ENCODE data around the gene XYLB.
A peak's percentile ranks its signal among the peaks of the same experiment; 100 is the strongest.
"Not testable (repeated sequence)": the region's sequence is repeated elsewhere in the genome, so short reads cannot be mapped to it uniquely, and the experiment has no call there.

XYLB gene

GRCh38 chr3:38346587-38347410 lies at the start of gene XYLB:
XYLB (plus strand) TSS chr3:38346785; CDS start chr3:38346869, 84 bp downstream.
- peak; percentile 44 for DNase-seq (ENCODE audit: low read depth)

GRCh38 chr3:38297053-38297452 lies 49.5 kb upstream of the XYLB start:
- not testable (repeated sequence) for DNase-seq (ENCODE audit: low read depth)

DNA sequence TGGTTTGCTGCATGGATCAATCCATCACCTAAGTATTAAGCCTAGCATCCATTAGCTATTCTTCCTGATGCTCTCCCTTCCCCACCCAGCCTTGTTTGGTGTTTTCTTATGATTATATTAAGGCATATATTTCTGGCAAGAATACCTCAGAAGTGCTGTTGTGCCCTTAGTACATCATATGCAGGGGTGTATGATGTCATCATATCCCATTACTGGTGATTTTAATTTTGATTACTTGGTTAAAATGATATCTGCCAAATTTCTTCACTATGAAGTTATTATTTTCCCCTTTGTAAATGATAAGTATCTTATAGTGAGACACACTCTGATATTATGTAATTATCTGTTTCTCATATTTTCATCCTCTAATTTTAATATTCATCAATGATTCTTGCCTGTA lies 49.0 kb upstream of the XYLB start:
- no peak for DNase-seq (ENCODE audit: low read depth)

DNA sequence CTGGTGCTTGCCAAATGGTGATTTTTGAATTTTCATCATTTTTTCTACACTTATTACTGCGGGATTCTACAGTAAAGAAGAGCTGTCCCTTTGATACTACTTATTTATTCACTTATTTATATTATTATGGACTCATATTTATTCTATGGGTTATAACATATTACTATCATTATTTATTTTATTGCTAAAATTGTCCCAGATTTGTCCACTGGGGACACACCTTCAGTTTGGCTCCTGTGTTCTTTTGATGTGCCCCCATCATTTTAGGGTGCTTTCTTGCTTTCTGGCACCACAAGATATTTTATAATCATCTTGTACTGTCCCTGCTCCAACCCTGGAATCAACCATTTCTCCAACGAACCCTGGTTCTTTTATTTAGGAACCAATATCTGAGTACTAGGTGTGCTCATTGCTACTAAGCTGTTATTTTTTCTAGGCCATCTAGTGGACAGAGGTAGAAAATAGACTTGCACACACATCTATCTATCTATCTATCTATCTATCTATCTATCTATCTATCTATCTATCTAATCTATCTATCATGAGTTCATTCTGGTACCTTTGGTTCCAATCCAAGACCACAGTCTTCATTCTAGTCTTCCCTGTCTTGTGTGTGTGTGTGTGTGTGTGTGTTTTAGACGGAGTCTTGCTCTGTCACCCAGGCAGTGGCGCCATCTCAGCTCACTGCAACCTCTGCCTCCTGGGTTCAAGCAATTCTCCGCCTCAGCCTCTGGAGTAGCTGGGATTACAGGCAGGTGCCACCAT lies 48.5 kb upstream of the XYLB start:
- DNase-seq (ENCODE audit: low read depth): no peak

DNA sequence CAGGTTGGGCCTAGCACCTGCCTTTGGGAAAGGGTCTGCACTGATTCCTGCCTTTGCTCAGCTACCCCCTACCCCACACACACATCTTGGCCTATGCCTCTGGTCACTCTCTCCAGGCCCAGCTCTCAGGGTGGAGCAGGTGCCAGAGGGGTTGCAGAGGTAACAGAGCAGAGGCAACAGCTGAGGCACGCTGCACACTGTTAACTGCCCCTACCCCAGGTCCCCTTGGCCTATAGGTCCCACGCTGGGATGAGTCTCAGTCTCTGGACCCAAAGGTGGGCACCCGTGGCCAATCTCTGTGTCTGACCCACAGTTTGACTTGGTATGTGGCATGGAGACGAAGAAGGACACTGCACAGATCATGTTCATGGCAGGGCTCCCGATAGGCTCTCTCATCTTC lies 39.6 kb upstream of the XYLB start:
- DNase-seq (ENCODE audit: low read depth): no peak

DNA sequence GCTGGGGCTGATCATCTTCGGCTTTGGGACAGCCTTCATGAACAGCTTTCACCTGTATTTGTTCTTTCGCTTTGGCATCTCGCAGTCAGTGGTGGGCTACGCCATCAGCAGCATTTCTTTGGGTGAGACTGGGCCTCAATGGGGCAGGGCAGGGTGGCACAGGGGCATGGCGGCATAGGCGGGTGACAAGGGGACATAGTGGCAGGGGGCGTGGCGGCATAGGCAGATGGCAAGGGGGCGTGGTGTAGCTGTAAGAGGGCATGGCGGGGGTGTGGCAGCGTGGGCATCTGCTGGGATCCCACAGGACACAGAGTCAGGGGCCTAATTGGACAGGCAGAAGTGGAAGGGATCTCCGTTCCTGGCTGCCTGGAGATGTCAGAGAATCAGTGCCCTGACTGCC lies 39.0 kb upstream of the XYLB start:
- no peak for DNase-seq (ENCODE audit: low read depth)

- no peak for DNase-seq (ENCODE audit: low read depth)
Measured at GRCh38 chr3:38308456-38308855, 38.1 kb upstream of the XYLB start.

- no peak for DNase-seq (ENCODE audit: low read depth)
Measured at GRCh38 chr3:38311476-38311875, 35.1 kb upstream of the XYLB start.

GRCh38 chr3:38311941-38312340 lies 34.6 kb upstream of the XYLB start:
- no peak for DNase-seq (ENCODE audit: low read depth)

GRCh38 chr3:38312356-38312755 lies 34.2 kb upstream of the XYLB start:
- DNase-seq (ENCODE audit: low read depth): no peak

DNA sequence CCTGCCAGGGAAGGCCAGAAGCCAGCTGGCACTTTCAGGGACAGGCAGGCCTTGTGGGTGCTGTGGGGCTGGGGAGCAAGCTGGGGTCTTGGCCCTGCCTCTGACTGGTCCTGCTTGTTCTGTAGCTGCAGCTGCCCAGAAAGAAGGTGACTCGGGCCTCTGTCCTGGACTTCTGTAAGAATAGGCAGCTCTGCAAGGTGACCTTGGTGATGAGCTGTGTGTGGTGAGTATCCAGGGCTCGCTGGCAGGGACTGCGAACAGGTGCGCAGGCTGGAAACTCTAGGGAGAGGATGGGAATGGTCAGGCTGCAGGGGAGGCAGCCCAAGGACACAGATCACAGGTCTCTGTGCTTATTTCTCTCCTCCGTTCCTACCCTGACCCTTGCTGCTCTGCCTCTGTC lies 33.3 kb upstream of the XYLB start:
- DNase-seq (ENCODE audit: low read depth): no peak

DNA sequence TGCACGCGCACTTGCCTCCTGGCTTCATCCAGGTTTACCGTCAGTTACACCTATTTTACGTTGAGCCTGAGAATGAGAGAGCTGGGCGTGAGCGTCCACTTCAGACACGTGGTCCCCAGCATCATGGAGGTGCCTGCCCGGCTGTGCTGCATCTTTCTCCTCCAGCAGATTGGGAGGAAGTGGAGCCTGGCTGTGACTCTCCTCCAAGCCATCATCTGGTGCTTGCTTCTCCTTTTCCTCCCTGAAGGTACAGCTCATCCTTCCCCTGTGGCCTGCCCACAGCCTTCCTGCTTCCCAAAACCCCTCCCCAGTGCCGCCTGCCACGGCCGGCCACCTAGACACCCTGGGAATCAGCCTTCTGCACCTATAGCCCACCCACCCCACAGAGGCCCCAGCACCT lies 32.9 kb upstream of the XYLB start:
- DNase-seq (ENCODE audit: low read depth): no peak

GRCh38 chr3:38314112-38314763 lies 32.3 kb upstream of the XYLB start:
- no peak for DNase-seq (ENCODE audit: low read depth)

- no peak for DNase-seq (ENCODE audit: low read depth)
Measured at GRCh38 chr3:38314764-38315487, 31.7 kb upstream of the XYLB start.

DNA sequence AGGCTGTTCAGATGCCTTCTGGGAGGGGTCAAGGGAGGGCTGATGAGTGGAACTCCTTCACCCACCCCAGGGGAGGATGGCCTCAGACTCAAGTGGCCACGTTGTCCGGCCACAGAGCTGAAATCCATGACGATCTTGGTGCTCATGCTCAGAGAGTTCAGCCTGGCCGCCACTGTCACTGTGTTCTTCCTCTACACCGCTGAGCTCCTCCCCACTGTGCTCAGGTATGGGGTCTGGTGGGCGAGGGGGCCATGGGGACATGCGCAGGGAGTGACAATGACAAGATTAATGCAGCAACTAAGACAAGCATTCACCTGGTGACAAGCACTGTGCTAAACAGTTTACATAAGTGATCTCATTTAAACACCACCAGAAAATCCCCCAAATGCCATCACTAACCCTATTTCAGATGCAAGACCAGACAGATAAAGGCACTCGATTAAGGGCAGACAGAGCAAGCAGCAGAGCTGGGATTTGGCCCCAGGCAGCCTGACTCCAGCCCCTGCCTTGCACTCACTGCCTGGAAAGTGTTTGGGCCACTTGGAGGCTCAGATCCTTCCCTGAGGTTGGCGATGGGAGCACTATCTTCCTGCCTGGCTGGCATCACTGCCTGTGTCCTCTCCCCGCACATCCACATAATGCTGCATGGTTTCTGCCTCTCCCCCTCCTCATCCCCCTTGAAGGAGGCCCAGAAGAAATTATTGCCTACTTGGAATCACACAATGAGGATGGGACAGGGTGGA lies 30.9 kb upstream of the XYLB start:
- no peak for DNase-seq (ENCODE audit: low read depth)

DNA sequence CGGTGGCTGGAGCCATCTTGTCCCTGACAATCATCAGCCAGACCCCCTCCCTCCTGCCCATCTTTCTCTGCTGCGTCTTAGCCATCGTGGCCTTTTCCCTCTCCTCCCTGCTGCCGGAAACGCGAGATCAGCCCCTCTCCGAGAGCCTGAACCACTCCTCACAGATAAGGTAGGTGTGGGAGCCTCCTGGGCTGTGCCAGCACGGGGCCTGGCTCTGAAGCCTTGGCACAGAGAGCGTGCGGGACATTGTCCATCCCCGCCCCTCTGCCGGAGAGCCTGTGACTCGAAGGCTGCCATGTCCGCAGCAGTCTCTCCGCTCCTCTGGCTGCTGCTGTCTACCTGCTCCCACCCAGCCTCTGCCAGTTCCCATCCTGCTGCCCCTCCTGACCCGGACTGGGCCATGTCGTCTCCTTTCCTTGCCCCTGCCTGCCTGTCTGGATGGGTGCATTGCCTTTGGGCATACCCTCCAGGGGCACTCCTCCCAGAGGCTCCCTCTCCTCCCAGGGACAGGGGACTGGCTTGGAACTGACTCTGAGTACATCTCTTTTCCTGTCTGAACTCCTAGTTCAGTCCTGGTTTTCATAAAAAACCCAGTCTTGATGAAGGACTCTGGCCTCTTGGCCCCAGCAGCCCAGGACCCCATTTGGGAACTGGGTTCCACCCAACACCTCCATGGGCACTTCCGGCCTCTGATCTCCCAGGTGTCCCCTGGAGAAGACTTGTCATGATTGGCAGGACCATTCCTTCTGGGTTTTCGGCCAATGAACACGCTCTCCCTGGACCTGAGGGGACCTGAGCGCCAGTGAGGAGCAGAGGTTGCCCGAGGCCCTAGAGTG lies 30.0 kb upstream of the XYLB start:
- DNase-seq (ENCODE audit: low read depth): no peak

- DNase-seq (ENCODE audit: low read depth): no peak
Measured at GRCh38 chr3:38317192-38317759, 29.3 kb upstream of the XYLB start.

- DNase-seq (ENCODE audit: low read depth): no peak
Measured at GRCh38 chr3:38318766-38319671, 27.6 kb upstream of the XYLB start.

GRCh38 chr3:38320638-38321037 lies 25.9 kb upstream of the XYLB start:
- DNase-seq (ENCODE audit: low read depth): not testable (repeated sequence)

Data from stimulated activated CD8-positive, alpha-beta memory T cell treated with anti-CD3 and anti-CD28 coated beads, Interleukin-15, amount 100 ng/mL, for 1 hour (primary cell).